HG03457 (cell line): ENCODE data around the gene IFT57.
"Not testable (repeated sequence)": the region's sequence is repeated elsewhere in the genome, so short reads cannot be mapped to it uniquely, and the experiment has no call there.

Experiments
- ATAC-seq: cut with Tn5 transposase; IDR thresholded peaks from one replicate; pipeline ENCODE4 v1.9.1; 2021; ENCODE audit warnings: moderate number of reproducible peaks; ENCODE audit not compliant: unreplicated experiment

Gene IFT57

GRCh38 chr3:108171106-108171505, 51.1 kb downstream of the IFT57 start:
- no peak for ATAC-seq

- no peak for ATAC-seq
Observed at GRCh38 chr3:108164391-108164790, 57.8 kb downstream of the IFT57 start.

- ATAC-seq, result no peak
Observed at GRCh38 chr3:108159865-108160264, 62.4 kb downstream of the IFT57 start.

GRCh38 chr3:108159105-108159504, 63.1 kb downstream of the IFT57 start:
- ATAC-seq, result no peak

GRCh38 chr3:108158251-108158650, 64.0 kb downstream of the IFT57 start:
- ATAC-seq, result no peak

GRCh38 chr3:108157273-108157672, 65.0 kb downstream of the IFT57 start:
- no peak for ATAC-seq

GRCh38 chr3:108156312-108156853, 65.8 kb downstream of the IFT57 start:
- ATAC-seq, result no peak

- not testable (repeated sequence) for ATAC-seq
Observed at GRCh38 chr3:108155642-108156041, 66.6 kb downstream of the IFT57 start.

- no peak for ATAC-seq
Observed at GRCh38 chr3:108153451-108153981, 68.7 kb downstream of the IFT57 start.

GRCh38 chr3:108152274-108152673, 70.0 kb downstream of the IFT57 start:
- no peak for ATAC-seq

GRCh38 chr3:108150200-108150599, 72.0 kb downstream of the IFT57 start:
- no peak for ATAC-seq

GRCh38 chr3:108146139-108146538, 76.1 kb downstream of the IFT57 start:
- ATAC-seq, result no peak

GRCh38 chr3:108145578-108145977, 76.6 kb downstream of the IFT57 start:
- no peak for ATAC-seq

GRCh38 chr3:108137460-108137814, 84.8 kb downstream of the IFT57 start:
- ATAC-seq, result no peak

- no peak for ATAC-seq
Observed at GRCh38 chr3:108136561-108137459, 85.4 kb downstream of the IFT57 start.

- peak; percentile 32 for ATAC-seq
Observed at GRCh38 chr3:108134555-108134880, 87.7 kb downstream of the IFT57 start.

GRCh38 chr3:108133858-108134554, 88.2 kb downstream of the IFT57 start:
- ATAC-seq, result peak; percentile 43

GRCh38 chr3:108133048-108133369, 89.2 kb downstream of the IFT57 start:
- ATAC-seq, result no peak

GRCh38 chr3:108131475-108132134, 90.6 kb downstream of the IFT57 start:
- no peak for ATAC-seq

GRCh38 chr3:108130701-108131474, 91.3 kb downstream of the IFT57 start:
- no peak for ATAC-seq

- ATAC-seq, result no peak
Observed at GRCh38 chr3:108130236-108130635, 92.0 kb downstream of the IFT57 start.
